SK-N-SH (cell line): Measurements from ENCODE around the gene NEK8. TPM values are rescaled to one million over a fixed set of nuclear protein-coding genes. Genes with fewer than 3 reads are reported as not detected.
A peak's percentile ranks its signal among the peaks of the same experiment; 100 is the strongest.

Experiments used
- CTCF ChIA-PET: fragments of 300-600, 350-600 bp; formaldehyde crosslinking; extraction: SDS; loops from one replicate; lab custom pipeline; 2021; lab: Yijun Ruan, JAX
- POLR2A ChIA-PET: fragments of 350-600 bp; sonication (Branson Sonifier 250); formaldehyde crosslinking; extraction: SDS; loops from one replicate; lab custom pipeline; 2020; ENCODE audit warnings: antibody characterized with exemption, inconsistent platforms; lab: Yijun Ruan, JAX
- DNase-seq: peaks from one replicate; pipeline ENCODE4 v3.0.0; 2012
- H2AFZ ChIP-seq: fragments of 200-600 bp; sonication (generic); 2 replicates; pipeline ENCODE4 v1.8.1; 2016; ENCODE audit warnings: antibody characterized with exemption, mild to moderate bottlenecking, low read depth
- H3F3A ChIP-seq: fragments of 200-600 bp; sonication (generic); replicated peaks from 2 replicates; pipeline ENCODE3; 2016; ENCODE audit warnings: antibody characterized with exemption, mild to moderate bottlenecking; ENCODE audit not compliant: insufficient read depth
- H3K27ac ChIP-seq, 2 experiments: fragments of 200-500 bp in 1 of 2; fragments of 200-600 bp in 1 of 2; sonication (Bioruptor generic) in 1 of 2; sonication (generic), shearing (Covaris generic) in 1 of 2; 2 replicates each; pipeline versions ENCODE4 v1.5.1 to v1.6.1; 2014 to 2016; ENCODE audit warnings: low read depth in 2 of 2, inconsistent platforms in 1 of 2, low read length in 1 of 2, mild to moderate bottlenecking in 1 of 2, mixed read lengths in 1 of 2
- H3K27me3 ChIP-seq: fragments of 200-600 bp; sonication (generic), shearing (Covaris generic); 2 replicates; pipeline ENCODE4 v1.6.1; 2016; ENCODE audit warnings: mixed run types; ENCODE audit not compliant: insufficient read depth
- H3K36me3 ChIP-seq, 2 experiments: fragments of 200-500 bp in 1 of 2; fragments of 200-600 bp in 1 of 2; sonication (Bioruptor generic) in 1 of 2; sonication (generic) in 1 of 2; replicated peaks in 1 of 2; 2 replicates each; pipeline versions ENCODE3 to v1.5.1; 2014 to 2016; ENCODE audit warnings: low read length in 1 of 2, mild to moderate bottlenecking in 1 of 2; ENCODE audit not compliant: insufficient read depth in 2 of 2, control insufficient read depth in 1 of 2
- H3K4me1 ChIP-seq, 2 experiments: fragments of 200-500 bp in 1 of 2; fragments of 200-600 bp in 1 of 2; sonication (Bioruptor generic) in 1 of 2; sonication (generic), shearing (Covaris generic) in 1 of 2; 2 replicates each; pipeline versions ENCODE4 v1.5.1 to v1.6.1; 2014 to 2016; ENCODE audit warnings: low read depth in 1 of 2, low read length in 1 of 2, mixed run types in 1 of 2; ENCODE audit not compliant: insufficient read depth in 2 of 2, control insufficient read depth in 1 of 2
- H3K4me2 ChIP-seq: fragments of 200-600 bp; sonication (generic), shearing (Covaris generic); 2 replicates; pipeline ENCODE4 v1.6.1; 2017; ENCODE audit warnings: mixed run types
- H3K4me3 ChIP-seq, 2 experiments: fragments of 200-500 bp in 1 of 2; fragments of 200-600 bp in 1 of 2; sonication (Bioruptor generic) in 1 of 2; sonication (generic), shearing (Covaris generic) in 1 of 2; 2 replicates each; pipeline versions ENCODE4 v1.5.1 to v1.8.1; 2014 to 2016; ENCODE audit warnings: low read depth in 2 of 2, inconsistent platforms in 1 of 2, low read length in 1 of 2, mild to moderate bottlenecking in 1 of 2, mixed read lengths in 1 of 2, moderate library complexity in 1 of 2
- H3K79me2 ChIP-seq: fragments of 200-600 bp; sonication (generic); 2 replicates; pipeline ENCODE4 v1.8.1; 2017; ENCODE audit warnings: mild to moderate bottlenecking; ENCODE audit not compliant: insufficient read depth
- H3K9ac ChIP-seq: fragments of 200-600 bp; sonication (generic); 2 replicates; pipeline ENCODE4 v1.6.1; 2017; ENCODE audit warnings: mixed run types
- H3K9me2 ChIP-seq: fragments of 200-600 bp; sonication (generic); 2 replicates; pipeline ENCODE4 v1.6.1; 2017; ENCODE audit warnings: mixed run types
- H3K9me3 ChIP-seq: fragments of 200-600 bp; sonication (generic); 2 replicates; pipeline ENCODE4 v1.6.1; 2017; ENCODE audit warnings: mixed run types, mild to moderate bottlenecking, moderate library complexity
- H4K20me1 ChIP-seq: fragments of 200-600 bp; sonication (generic); 2 replicates; pipeline ENCODE4 v1.6.1; 2017; ENCODE audit warnings: mild to moderate bottlenecking, mixed run types; ENCODE audit not compliant: insufficient read depth
- CHD2 ChIP-seq: fragments of 150-350 bp; IDR thresholded peaks from 2 replicates; pipeline ENCODE4 v1.6.1; 2018; ENCODE audit warnings: low read length; ENCODE audit not compliant: partially characterized antibody
- EZH2phosphoT487 ChIP-seq: fragments of 200-600 bp; sonication (generic); IDR thresholded peaks from 2 replicates; pipeline ENCODE4 v1.6.1; 2017; ENCODE audit warnings: low read depth, mixed run types, mild to moderate bottlenecking, antibody characterized with exemption, moderate library complexity, borderline replicate concordance
- FOXJ3 ChIP-seq: sonication (generic); formaldehyde crosslinking; IDR thresholded peaks from 2 replicates; pipeline ENCODE4 v1.5.1; 2020; ENCODE audit warnings: mild to moderate bottlenecking, missing genetic modification reagents
- FOXM1 ChIP-seq: IDR thresholded peaks from 2 replicates; pipeline ENCODE4 v1.4.0; 2012; ENCODE audit warnings: low read depth, mild to moderate bottlenecking
- JUND ChIP-seq: IDR thresholded peaks from 2 replicates; pipeline ENCODE4 v1.4.0; 2012
- MXI1 ChIP-seq: IDR thresholded peaks from 2 replicates; pipeline ENCODE4 v1.6.1; 2012; ENCODE audit warnings: mild to moderate bottlenecking, low read depth, low read length, improper control_type of control experiment
- NFIC ChIP-seq: IDR thresholded peaks from 2 replicates; pipeline ENCODE4 v1.4.0; 2012; ENCODE audit warnings: borderline replicate concordance
- POLR2AphosphoS5 ChIP-seq: IDR thresholded peaks from 2 replicates; pipeline ENCODE4 v1.6.1; 2012; ENCODE audit warnings: low read depth, low read length
- RCOR1 ChIP-seq: fragments of 150-350 bp; IDR thresholded peaks from 2 replicates; pipeline ENCODE4 v1.6.1; 2017; ENCODE audit warnings: antibody characterized with exemption, low read length
- REST ChIP-seq: IDR thresholded peaks from 2 replicates; pipeline ENCODE4 v1.6.1; 2012; ENCODE audit warnings: mild to moderate bottlenecking, low read depth, low read length, moderate library complexity
- RFX5 ChIP-seq: IDR thresholded peaks from 2 replicates; pipeline ENCODE4 v1.6.1; 2012; ENCODE audit warnings: mild to moderate bottlenecking, improper control_type of control experiment, low read length
- SMC3 ChIP-seq: IDR thresholded peaks from 2 replicates; pipeline ENCODE4 v1.6.1; 2012; ENCODE audit warnings: low read depth, low read length, improper control_type of control experiment
- TCF12 ChIP-seq: IDR thresholded peaks from 2 replicates; pipeline ENCODE4 v1.4.0; 2012
- USF1 ChIP-seq: IDR thresholded peaks from 2 replicates; pipeline ENCODE4 v1.4.0; 2012; ENCODE audit warnings: low read depth, borderline replicate concordance
- USF2 ChIP-seq: fragments of 150-350 bp; IDR thresholded peaks from 2 replicates; pipeline ENCODE4 v1.6.1; 2017; ENCODE audit warnings: antibody characterized with exemption, low read length, low read depth, borderline replicate concordance
- WGBS: methylation state at CpG from one replicate; pipeline ENCODE4 v1.1.6; 2017; ENCODE audit warnings: low lambda C conversion rate; 5-methylcytosine and 5-hydroxymethylcytosine counted together
- polyA plus RNA-seq, 3 experiments: library from polyadenylated mRNA; depleted of rRNA; stranded (reverse); fragments of >200 nt; gene quantifications; 2 replicates each; pipeline ENCODE4 v1.2.3, GENCODE V29; 2012
- TF ChIP-seq, protein P1 (sequence below): IDR thresholded peaks from 2 replicates; pipeline ENCODE4 v1.4.0; 2012; ENCODE audit warnings: low read depth, borderline replicate concordance

The NEK8 gene
- polyA plus RNA-seq, 1 of the 3 experiments (the other 2 are of a cell fraction) = 6.0 TPM

DNA sequence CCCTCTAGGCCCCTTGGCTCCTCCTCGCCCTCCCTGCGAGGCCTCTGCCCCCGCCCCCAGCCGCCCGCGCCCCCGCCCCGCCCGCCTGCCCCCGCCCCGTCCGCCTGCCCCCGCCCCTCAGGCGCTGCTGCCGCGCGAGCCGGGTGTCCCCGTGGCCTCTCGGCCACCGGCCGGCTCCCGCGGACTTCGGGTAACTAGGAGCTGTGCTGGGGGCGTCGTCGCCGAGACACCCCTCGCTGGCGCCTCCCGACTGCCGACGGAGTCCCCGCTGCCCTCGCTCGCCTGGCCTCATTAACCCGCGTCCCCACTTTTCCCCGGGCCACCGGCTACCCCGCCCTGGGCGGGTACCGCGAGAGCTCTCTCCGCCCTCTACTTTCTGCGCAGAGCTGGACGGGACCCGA, 2.4 kb upstream of the NEK8 start, which contains the start of gene TLCD1:
TLCD1 (minus strand) TSS at position 8 of the 401 bp plus-strand sequence. CDS start 136 bp downstream, outside the sequence.
- H3K27ac ChIP-seq = peak within 1 kb of the TSS; percentile 88 to 97
- H3K4me2 ChIP-seq = peak within 1 kb of the TSS; percentile 99
- H3K27me3 ChIP-seq = no peaks in the 10 kb centered on the region
- H2AFZ ChIP-seq = peak within 1 kb of the TSS; percentile 81; the same call in 1 of the 2 replicates
- no peaks in the 10 kb centered on the region for H3K9me2 ChIP-seq
- ChIA-PET POLR2A (interaction anchor here (0.7 to 4.5 kb wide), 8 partner anchors 16 to 239 kb away, joined by 3 to 90 read pairs (median 8); partner anchors contain the start of genes PROCA1 and TRAF4), CTCF (interaction anchor here (0.5 to 11.1 kb wide), 55 partner anchors 9 to 565 kb away, joined by 3 to 612 read pairs (median 6); partner anchors contain the start of genes BLTP2, DHRS13, FAM222B and FLOT2)
- peaks cover 30 to 34% of the 10 kb centered on the region in 2 experiments for H3K36me3 ChIP-seq
- WGBS = 0% methylated on average over 7 of the region's 49 CpGs
- TF ChIP-seq SMC3 (no peak), RFX5 (no peak), EZH2phosphoT487 (no peak), POLR2AphosphoS5 (0 out of 2 replicates have a peak, but pooled peaks have one; percentile 2), CHD2 (peak; percentile 61), MXI1 (no peak), RCOR1 (no peak), NFIC (no peak), USF1 (no peak), FOXJ3 (no peak), USF2 (no peak), JUND (no peak), TCF12 (no peak), FOXM1 (no peak), REST (no peak)
- TF ChIP-seq, protein P1, sequence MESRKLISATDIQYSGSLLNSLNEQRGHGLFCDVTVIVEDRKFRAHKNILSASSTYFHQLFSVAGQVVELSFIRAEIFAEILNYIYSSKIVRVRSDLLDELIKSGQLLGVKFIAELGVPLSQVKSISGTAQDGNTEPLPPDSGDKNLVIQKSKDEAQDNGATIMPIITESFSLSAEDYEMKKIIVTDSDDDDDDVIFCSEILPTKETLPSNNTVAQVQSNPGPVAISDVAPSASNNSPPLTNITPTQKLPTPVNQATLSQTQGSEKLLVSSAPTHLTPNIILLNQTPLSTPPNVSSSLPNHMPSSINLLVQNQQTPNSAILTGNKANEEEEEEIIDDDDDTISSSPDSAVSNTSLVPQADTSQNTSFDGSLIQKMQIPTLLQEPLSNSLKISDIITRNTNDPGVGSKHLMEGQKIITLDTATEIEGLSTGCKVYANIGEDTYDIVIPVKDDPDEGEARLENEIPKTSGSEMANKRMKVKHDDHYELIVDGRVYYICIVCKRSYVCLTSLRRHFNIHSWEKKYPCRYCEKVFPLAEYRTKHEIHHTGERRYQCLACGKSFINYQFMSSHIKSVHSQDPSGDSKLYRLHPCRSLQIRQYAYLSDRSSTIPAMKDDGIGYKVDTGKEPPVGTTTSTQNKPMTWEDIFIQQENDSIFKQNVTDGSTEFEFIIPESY = peak; percentile 79; the same call in 1 of the 2 replicates
- DNase-seq = peak; percentile 92
- H4K20me1 ChIP-seq = peaks cover 30% of the 10 kb centered on the region
- H3K79me2 ChIP-seq = peaks cover 21% of the 10 kb centered on the region
- H3K4me3 ChIP-seq = peak within 1 kb of the TSS; percentile 62 to 81
- peak within 1 kb of the TSS; percentile 90 for H3K9ac ChIP-seq
- H3K9me3 ChIP-seq = no peaks in the 10 kb centered on the region
- H3F3A ChIP-seq = peaks cover 66% of the 10 kb centered on the region
- H3K4me1 ChIP-seq = peaks cover 16 to 42% of the 10 kb centered on the region in 2 experiments
